ENCODE data around the gene HOXB7.

DNA sequence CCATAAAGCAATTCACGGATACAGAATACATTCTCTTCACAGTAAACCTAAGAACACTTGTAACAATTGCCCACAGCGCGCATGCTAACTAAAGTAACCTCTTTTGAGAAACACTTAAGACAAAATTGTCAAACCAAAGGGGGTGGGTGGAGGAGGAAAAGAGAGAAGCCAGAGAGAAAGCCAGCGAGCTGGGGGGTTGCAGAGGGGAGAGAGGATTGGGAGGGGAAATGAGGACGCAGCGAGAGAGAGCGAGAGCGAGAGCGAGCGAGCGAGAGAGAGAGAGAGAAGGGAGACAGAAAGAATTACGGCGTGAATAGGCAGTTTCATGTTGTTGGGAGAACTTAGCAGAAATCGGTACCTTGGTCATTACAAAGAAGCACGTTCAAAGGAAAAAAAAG lies 1.6 kb upstream of the HOXB7 start:
- TF ChIP-seq, protein P1, sequence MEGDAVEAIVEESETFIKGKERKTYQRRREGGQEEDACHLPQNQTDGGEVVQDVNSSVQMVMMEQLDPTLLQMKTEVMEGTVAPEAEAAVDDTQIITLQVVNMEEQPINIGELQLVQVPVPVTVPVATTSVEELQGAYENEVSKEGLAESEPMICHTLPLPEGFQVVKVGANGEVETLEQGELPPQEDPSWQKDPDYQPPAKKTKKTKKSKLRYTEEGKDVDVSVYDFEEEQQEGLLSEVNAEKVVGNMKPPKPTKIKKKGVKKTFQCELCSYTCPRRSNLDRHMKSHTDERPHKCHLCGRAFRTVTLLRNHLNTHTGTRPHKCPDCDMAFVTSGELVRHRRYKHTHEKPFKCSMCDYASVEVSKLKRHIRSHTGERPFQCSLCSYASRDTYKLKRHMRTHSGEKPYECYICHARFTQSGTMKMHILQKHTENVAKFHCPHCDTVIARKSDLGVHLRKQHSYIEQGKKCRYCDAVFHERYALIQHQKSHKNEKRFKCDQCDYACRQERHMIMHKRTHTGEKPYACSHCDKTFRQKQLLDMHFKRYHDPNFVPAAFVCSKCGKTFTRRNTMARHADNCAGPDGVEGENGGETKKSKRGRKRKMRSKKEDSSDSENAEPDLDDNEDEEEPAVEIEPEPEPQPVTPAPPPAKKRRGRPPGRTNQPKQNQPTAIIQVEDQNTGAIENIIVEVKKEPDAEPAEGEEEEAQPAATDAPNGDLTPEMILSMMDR (conservative IDR thresholded peaks at IDR 0.05): no peak
- TF ChIP-seq EZH2 (IDR thresholded peaks at IDR 0.05; ENCODE audit: low read depth): no peak
